SU-DHL-6 (cell line): ENCODE data around the gene BNC2.

Source experiments
- H2AFZ ChIP-seq: fragments of 200-600 bp; sonication (generic); 2 replicates; pipeline ENCODE4 v1.6.1; 2014; ENCODE audit warnings: low read depth, mild to moderate bottlenecking, moderate library complexity, mixed read lengths, antibody characterized with exemption, low read length; ENCODE audit not compliant: severe bottlenecking
- H3F3A ChIP-seq: fragments of 200-600 bp; shearing (Covaris generic); 2 replicates; pipeline ENCODE4 v1.6.0; 2016; ENCODE audit warnings: antibody characterized with exemption, mild to moderate bottlenecking; ENCODE audit not compliant: insufficient read depth
- H3K27ac ChIP-seq: fragments of 200-600 bp; sonication (generic); 2 replicates; pipeline ENCODE4 v1.5.1; 2016; ENCODE audit warnings: low read depth, mild to moderate bottlenecking, low read length, moderate library complexity, mixed read lengths
- H3K27me3 ChIP-seq: fragments of 200-600 bp; sonication (generic), shearing (Covaris generic); 2 replicates; pipeline ENCODE4 v1.6.0; 2014; ENCODE audit warnings: mild to moderate bottlenecking, low read length
- H3K36me3 ChIP-seq: fragments of 200-600 bp; sonication (generic); 2 replicates; pipeline ENCODE4 v1.6.1; 2014; ENCODE audit warnings: mild to moderate bottlenecking, low read length, mixed read lengths
- H3K4me2 ChIP-seq: fragments of 300-600, 200-600 bp; shearing (Covaris generic), sonication (generic); 2 replicates; pipeline ENCODE4 v1.6.0; 2014; ENCODE audit warnings: low read length, low read depth, mild to moderate bottlenecking; ENCODE audit not compliant: poor library complexity, severe bottlenecking
- H3K4me3 ChIP-seq: fragments of 200-600 bp; sonication (generic); 2 replicates; pipeline ENCODE4 v1.5.1; 2014; ENCODE audit warnings: antibody characterized with exemption, low read length, mild to moderate bottlenecking, mixed read lengths; ENCODE audit not compliant: insufficient read depth, poor library complexity, severe bottlenecking
- H3K79me2 ChIP-seq: fragments of 200-600 bp; sonication (generic); 2 replicates; pipeline ENCODE4 v1.6.1; 2014; ENCODE audit warnings: mild to moderate bottlenecking, low read length, moderate library complexity; ENCODE audit not compliant: insufficient read depth
- H3K9ac ChIP-seq: fragments of 200-600 bp; sonication (generic); 2 replicates; pipeline ENCODE4 v1.7.0; 2014; ENCODE audit warnings: mild to moderate bottlenecking, low read length
- H3K9me2 ChIP-seq: fragments of 200-600 bp; sonication (generic); replicated peaks from 2 replicates; pipeline ENCODE4 v1.6.1; 2014; ENCODE audit warnings: low read length; ENCODE audit not compliant: insufficient read depth
- H3K9me3 ChIP-seq: fragments of 200-600 bp; sonication (generic); 2 replicates; pipeline ENCODE4 v1.6.1; 2014; ENCODE audit warnings: low read length, mixed read lengths; ENCODE audit not compliant: insufficient read depth
- H4K20me1 ChIP-seq: fragments of 200-600 bp; sonication (generic); 2 replicates; pipeline ENCODE4 v1.6.1; 2014; ENCODE audit warnings: low read depth, mild to moderate bottlenecking, antibody characterized with exemption, low read length, moderate library complexity, mixed read lengths
- CTCF ChIP-seq: fragments of 200-600 bp; sonication (generic); IDR thresholded peaks from one replicate; pipeline ENCODE4 v1.5.1; 2017; ENCODE audit warnings: antibody characterized with exemption, mild to moderate bottlenecking, low read length, moderate library complexity; ENCODE audit not compliant: insufficient read depth, poor library complexity, severe bottlenecking
- EZH2phosphoT487 ChIP-seq: fragments of 200-600 bp; sonication (generic), shearing (Covaris generic); conservative IDR thresholded peaks from 2 replicates; pipeline ENCODE4 v1.6.1; 2018; ENCODE audit warnings: mild to moderate bottlenecking, antibody characterized with exemption, low read length, moderate library complexity, mixed read lengths

BNC2 gene

GRCh38 chr9:16701347-16701746, 169.1 kb downstream of the BNC2 start:
- no peak overlapping the region for H3K9ac ChIP-seq

GRCh38 chr9:16693616-16694015, 176.9 kb downstream of the BNC2 start:
- no peak overlapping the region for H3K4me3 ChIP-seq

More at GRCh38 chr9:16701347-16701746, 169.1 kb downstream of the BNC2 start:
- no peak overlapping the region for H3K4me2 ChIP-seq
- no peaks in the 10 kb centered on the region for H3K79me2 ChIP-seq
- H3K36me3 ChIP-seq, result no peaks in the 10 kb centered on the region
- H3K27me3 ChIP-seq, result no peaks in the 10 kb centered on the region
- H3F3A ChIP-seq, result no peaks in the 10 kb centered on the region
- no peak overlapping the region for H2AFZ ChIP-seq
- no peak overlapping the region for H3K4me3 ChIP-seq
- H3K9me3 ChIP-seq, result no peaks in the 10 kb centered on the region
- no peak overlapping the region for H3K27ac ChIP-seq
- no peaks in the 10 kb centered on the region for H3K9me2 ChIP-seq
- TF ChIP-seq EZH2phosphoT487 (no peak), CTCF (no peak)
- H4K20me1 ChIP-seq, result no peaks in the 10 kb centered on the region

GRCh38 chr9:16690628-16691027, 179.8 kb downstream of the BNC2 start:
- Histone ChIP-seq H3K9me3 (no peaks in the 10 kb centered on the region), H3K79me2 (no peaks in the 10 kb centered on the region), H3K27ac (no peak overlapping the region), H3K4me2 (no peak overlapping the region), H4K20me1 (no peaks in the 10 kb centered on the region), H3K9me2 (no peaks in the 10 kb centered on the region), H3K36me3 (no peaks in the 10 kb centered on the region), H3F3A (no peaks in the 10 kb centered on the region), H3K4me3 (no peak overlapping the region), H3K27me3 (no peaks in the 10 kb centered on the region), H3K9ac (no peak overlapping the region), H2AFZ (no peak overlapping the region)
- TF ChIP-seq EZH2phosphoT487 (no peak), CTCF (no peak)

More at GRCh38 chr9:16693616-16694015, 176.9 kb downstream of the BNC2 start:
- no peaks in the 10 kb centered on the region for H3K79me2 ChIP-seq
- no peaks in the 10 kb centered on the region for H3K9me2 ChIP-seq
- TF ChIP-seq CTCF, result no peak
- TF ChIP-seq EZH2phosphoT487, result no peak
- H3K36me3 ChIP-seq, result no peaks in the 10 kb centered on the region
- no peak overlapping the region for H3K4me2 ChIP-seq
- no peak overlapping the region for H3K27ac ChIP-seq
- no peak overlapping the region for H2AFZ ChIP-seq
- no peaks in the 10 kb centered on the region for H3K27me3 ChIP-seq
- no peaks in the 10 kb centered on the region for H4K20me1 ChIP-seq
- no peaks in the 10 kb centered on the region for H3F3A ChIP-seq
- no peaks in the 10 kb centered on the region for H3K9me3 ChIP-seq
- no peak overlapping the region for H3K9ac ChIP-seq
